ENCODE data around the gene ONECUT3.

GRCh38 chr19:1749373-1750342 is 3.6 kb upstream of the ONECUT3 start:
- TF ChIP-seq ZNF384 (IDR thresholded peaks at IDR 0.05) (no peak), FOXM1 (IDR thresholded peaks at IDR 0.05; ENCODE audit: borderline replicate concordance) (no peak), FOXA1 (IDR thresholded peaks at IDR 0.05) (no peak), SP1 (IDR thresholded peaks at IDR 0.05) (no peak), HDGF (IDR thresholded peaks at IDR 0.05; ENCODE audit: borderline replicate concordance) (no peak), TARDBP (IDR thresholded peaks at IDR 0.05) (no peak), ARNT (IDR thresholded peaks at IDR 0.05) (no peak), SUZ12 (IDR thresholded peaks at IDR 0.05) (peak; percentile 62; the same call in 1 of the 2 replicates), PKNOX1 (IDR thresholded peaks at IDR 0.05) (no peak), LEF1 (IDR thresholded peaks at IDR 0.05; ENCODE audit: borderline replicate concordance) (no peak), NFRKB (IDR thresholded peaks at IDR 0.05) (no peak)

Measured in HEK293T (cell line).